ENCODE results near the gene LPP.

GRCh38 chr3:188712991-188713390 lies 559.0 kb downstream of the LPP start:
- no peak for TF ChIP-seq CTCF (IDR thresholded peaks at IDR 0.05)
- TF ChIP-seq POLR2AphosphoS5 (IDR thresholded peaks at IDR 0.05) = no peak
